Suppressor macrophage (primary cell): ENCODE measurements around the gene CCAR1.
"Not testable (repeated sequence)": the region's sequence is repeated elsewhere in the genome, so short reads cannot be mapped to it uniquely, and the experiment has no call there.

Experiments used
- DNase-seq, 4 experiments: peaks; one replicate each; pipeline ENCODE4 v3.0.0-alpha.2; 2020 to 2022
- total RNA-seq, 17 experiments: gene quantifications; one replicate each; lab custom pipeline; 2026; ENCODE audit warnings: mixed read lengths in 6 of 17, inconsistent platforms in 3 of 17; lab: John Stamatoyannopoulos, UW

CCAR1 gene
- 34.0 to 99.3 (median 63.9) reads per million in 17 experiments for total RNA-seq

GRCh38 chr10:68720793-68721672 lies at the start of gene CCAR1:
Gene CCAR1 (plus strand): TSS chr10:68721239. CDS start chr10:68722505, 1,266 bp downstream.
- peak; percentile 99 to 100 (median 99) for DNase-seq

- no peak for DNase-seq
Measured at GRCh38 chr10:68684413-68684812, 36.6 kb upstream of the CCAR1 start.

GRCh38 chr10:68696018-68696417 lies 25.0 kb upstream of the CCAR1 start:
- DNase-seq = no peak

- no peak for DNase-seq
Measured at GRCh38 chr10:68697106-68697505, 23.9 kb upstream of the CCAR1 start.

- no peak for DNase-seq
Measured at GRCh38 chr10:68700197-68700596, 20.8 kb upstream of the CCAR1 start.

GRCh38 chr10:68705548-68705947 lies 15.5 kb upstream of the CCAR1 start:
- DNase-seq = no peak

- not testable (repeated sequence) for DNase-seq
Measured at GRCh38 chr10:68708987-68709386, 12.1 kb upstream of the CCAR1 start.

- not testable (repeated sequence) for DNase-seq
Measured at GRCh38 chr10:68713065-68713464, 8.0 kb upstream of the CCAR1 start.

- no peak for DNase-seq
Measured at GRCh38 chr10:68717435-68717834, 3.6 kb upstream of the CCAR1 start.

- DNase-seq = peak; percentile 26 to 61 (median 33)
Measured at GRCh38 chr10:68721673-68722335, 765 bp downstream of the CCAR1 start.

GRCh38 chr10:68725016-68725415 lies 4.0 kb downstream of the CCAR1 start:
- DNase-seq = no peak

- no peak for DNase-seq
Measured at GRCh38 chr10:68727146-68727545, 6.1 kb downstream of the CCAR1 start.

- DNase-seq = no peak
Measured at GRCh38 chr10:68732651-68733050, 11.6 kb downstream of the CCAR1 start.

GRCh38 chr10:68734349-68734748 lies 13.3 kb downstream of the CCAR1 start:
- DNase-seq = no peak

GRCh38 chr10:68735119-68735518 lies 14.1 kb downstream of the CCAR1 start:
- no peak for DNase-seq

GRCh38 chr10:68735739-68736138 lies 14.7 kb downstream of the CCAR1 start:
- DNase-seq = not testable (repeated sequence)

- DNase-seq = not testable (repeated sequence)
Measured at GRCh38 chr10:68740676-68741075, 19.6 kb downstream of the CCAR1 start.

- DNase-seq = no peak
Measured at GRCh38 chr10:68742397-68742796, 21.4 kb downstream of the CCAR1 start.

GRCh38 chr10:68752711-68753350 lies 31.8 kb downstream of the CCAR1 start:
- peak in 2 of 4 experiments; percentile 34 to 51 for DNase-seq

- no peak for DNase-seq
Measured at GRCh38 chr10:68756246-68756645, 35.2 kb downstream of the CCAR1 start.

- DNase-seq = no peak
Measured at GRCh38 chr10:68756766-68757165, 35.7 kb downstream of the CCAR1 start.

- DNase-seq = no peak
Measured at GRCh38 chr10:68759223-68759863, 38.3 kb downstream of the CCAR1 start.

- no peak for DNase-seq
Measured at GRCh38 chr10:68759967-68760366, 38.9 kb downstream of the CCAR1 start.
